ENCODE measurements around the gene MLC1. TPM values are rescaled to one million over a fixed set of nuclear protein-coding genes. Genes with fewer than 3 reads are reported as not detected.

The MLC1 gene
- total and polyA plus RNA-seq, 4 donors = 0.13 to 9.4 (median 0.33) TPM; not detected in 1

GRCh38 chr22:50118557-50119168, 33.4 kb upstream of the MLC1 start:
- Histone ChIP-seq H3K9me3 (ENCODE audit: control insufficient read depth in 4 of 4, low read length in 3 of 4) (peaks cover 0 to 4% (median 0%) of the 10 kb centered on the region in 4 donors), H3K27me3 (ENCODE audit: control insufficient read depth in 4 of 4, insufficient read depth in 4 of 4, low read length in 3 of 4) (no peaks in the 10 kb centered on the region), H3K36me3 (ENCODE audit: control insufficient read depth in 4 of 4, insufficient read depth in 3 of 4, low read depth in 1 of 4, low read length in 3 of 4) (no peaks in the 10 kb centered on the region), H3K4me1 (ENCODE audit: control insufficient read depth in 4 of 4, insufficient read depth in 4 of 4, low read length in 3 of 4) (peaks cover 7 to 24% (median 16%) of the 10 kb centered on the region in 4 donors), H3K9ac (ENCODE audit: low read depth in 1 of 2, low read length in 2 of 2) (peak overlapping the region in 1 of 2 donors; percentile 36), H3K4me3 (ENCODE audit: low read depth in 1 of 3, low read length in 3 of 3) (no peak overlapping the region), H3K27ac (ENCODE audit: low read depth in 1 of 2, low read length in 2 of 2) (no peak overlapping the region)
- TF ChIP-seq TAF1 (conservative IDR thresholded peaks at IDR 0.05) = no peak
- no peak for TF ChIP-seq MAX (IDR thresholded peaks at IDR 0.05)
- TF ChIP-seq FOXA1 (IDR thresholded peaks at IDR 0.05) = no peak
- no peak for TF ChIP-seq RXRA (IDR thresholded peaks at IDR 0.05)
- no peak for TF ChIP-seq FOXA2 (IDR thresholded peaks at IDR 0.05)
- TF ChIP-seq, protein P1, sequence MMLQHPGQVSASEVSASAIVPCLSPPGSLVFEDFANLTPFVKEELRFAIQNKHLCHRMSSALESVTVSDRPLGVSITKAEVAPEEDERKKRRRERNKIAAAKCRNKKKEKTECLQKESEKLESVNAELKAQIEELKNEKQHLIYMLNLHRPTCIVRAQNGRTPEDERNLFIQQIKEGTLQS (IDR thresholded peaks at IDR 0.05) = no peak
- no peak for TF ChIP-seq JUND (IDR thresholded peaks at IDR 0.05)
- TF ChIP-seq, protein P2, sequence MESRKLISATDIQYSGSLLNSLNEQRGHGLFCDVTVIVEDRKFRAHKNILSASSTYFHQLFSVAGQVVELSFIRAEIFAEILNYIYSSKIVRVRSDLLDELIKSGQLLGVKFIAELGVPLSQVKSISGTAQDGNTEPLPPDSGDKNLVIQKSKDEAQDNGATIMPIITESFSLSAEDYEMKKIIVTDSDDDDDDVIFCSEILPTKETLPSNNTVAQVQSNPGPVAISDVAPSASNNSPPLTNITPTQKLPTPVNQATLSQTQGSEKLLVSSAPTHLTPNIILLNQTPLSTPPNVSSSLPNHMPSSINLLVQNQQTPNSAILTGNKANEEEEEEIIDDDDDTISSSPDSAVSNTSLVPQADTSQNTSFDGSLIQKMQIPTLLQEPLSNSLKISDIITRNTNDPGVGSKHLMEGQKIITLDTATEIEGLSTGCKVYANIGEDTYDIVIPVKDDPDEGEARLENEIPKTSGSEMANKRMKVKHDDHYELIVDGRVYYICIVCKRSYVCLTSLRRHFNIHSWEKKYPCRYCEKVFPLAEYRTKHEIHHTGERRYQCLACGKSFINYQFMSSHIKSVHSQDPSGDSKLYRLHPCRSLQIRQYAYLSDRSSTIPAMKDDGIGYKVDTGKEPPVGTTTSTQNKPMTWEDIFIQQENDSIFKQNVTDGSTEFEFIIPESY (IDR thresholded peaks at IDR 0.05) = no peak
- TF ChIP-seq SP1 (IDR thresholded peaks at IDR 0.05) = no peak
- TF ChIP-seq YY1 (IDR thresholded peaks at IDR 0.05) = no peak
- no peak for TF ChIP-seq GABPA (IDR thresholded peaks at IDR 0.05 in 1 of 2, conservative IDR thresholded peaks at IDR 0.05 in 1 of 2)
- TF ChIP-seq, protein P3, sequence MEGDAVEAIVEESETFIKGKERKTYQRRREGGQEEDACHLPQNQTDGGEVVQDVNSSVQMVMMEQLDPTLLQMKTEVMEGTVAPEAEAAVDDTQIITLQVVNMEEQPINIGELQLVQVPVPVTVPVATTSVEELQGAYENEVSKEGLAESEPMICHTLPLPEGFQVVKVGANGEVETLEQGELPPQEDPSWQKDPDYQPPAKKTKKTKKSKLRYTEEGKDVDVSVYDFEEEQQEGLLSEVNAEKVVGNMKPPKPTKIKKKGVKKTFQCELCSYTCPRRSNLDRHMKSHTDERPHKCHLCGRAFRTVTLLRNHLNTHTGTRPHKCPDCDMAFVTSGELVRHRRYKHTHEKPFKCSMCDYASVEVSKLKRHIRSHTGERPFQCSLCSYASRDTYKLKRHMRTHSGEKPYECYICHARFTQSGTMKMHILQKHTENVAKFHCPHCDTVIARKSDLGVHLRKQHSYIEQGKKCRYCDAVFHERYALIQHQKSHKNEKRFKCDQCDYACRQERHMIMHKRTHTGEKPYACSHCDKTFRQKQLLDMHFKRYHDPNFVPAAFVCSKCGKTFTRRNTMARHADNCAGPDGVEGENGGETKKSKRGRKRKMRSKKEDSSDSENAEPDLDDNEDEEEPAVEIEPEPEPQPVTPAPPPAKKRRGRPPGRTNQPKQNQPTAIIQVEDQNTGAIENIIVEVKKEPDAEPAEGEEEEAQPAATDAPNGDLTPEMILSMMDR (IDR thresholded peaks at IDR 0.05; ENCODE audit: low read depth, low read length, missing input control) = no peak
- no peak for TF ChIP-seq RAD21 (IDR thresholded peaks at IDR 0.05)
- TF ChIP-seq, protein P4, sequence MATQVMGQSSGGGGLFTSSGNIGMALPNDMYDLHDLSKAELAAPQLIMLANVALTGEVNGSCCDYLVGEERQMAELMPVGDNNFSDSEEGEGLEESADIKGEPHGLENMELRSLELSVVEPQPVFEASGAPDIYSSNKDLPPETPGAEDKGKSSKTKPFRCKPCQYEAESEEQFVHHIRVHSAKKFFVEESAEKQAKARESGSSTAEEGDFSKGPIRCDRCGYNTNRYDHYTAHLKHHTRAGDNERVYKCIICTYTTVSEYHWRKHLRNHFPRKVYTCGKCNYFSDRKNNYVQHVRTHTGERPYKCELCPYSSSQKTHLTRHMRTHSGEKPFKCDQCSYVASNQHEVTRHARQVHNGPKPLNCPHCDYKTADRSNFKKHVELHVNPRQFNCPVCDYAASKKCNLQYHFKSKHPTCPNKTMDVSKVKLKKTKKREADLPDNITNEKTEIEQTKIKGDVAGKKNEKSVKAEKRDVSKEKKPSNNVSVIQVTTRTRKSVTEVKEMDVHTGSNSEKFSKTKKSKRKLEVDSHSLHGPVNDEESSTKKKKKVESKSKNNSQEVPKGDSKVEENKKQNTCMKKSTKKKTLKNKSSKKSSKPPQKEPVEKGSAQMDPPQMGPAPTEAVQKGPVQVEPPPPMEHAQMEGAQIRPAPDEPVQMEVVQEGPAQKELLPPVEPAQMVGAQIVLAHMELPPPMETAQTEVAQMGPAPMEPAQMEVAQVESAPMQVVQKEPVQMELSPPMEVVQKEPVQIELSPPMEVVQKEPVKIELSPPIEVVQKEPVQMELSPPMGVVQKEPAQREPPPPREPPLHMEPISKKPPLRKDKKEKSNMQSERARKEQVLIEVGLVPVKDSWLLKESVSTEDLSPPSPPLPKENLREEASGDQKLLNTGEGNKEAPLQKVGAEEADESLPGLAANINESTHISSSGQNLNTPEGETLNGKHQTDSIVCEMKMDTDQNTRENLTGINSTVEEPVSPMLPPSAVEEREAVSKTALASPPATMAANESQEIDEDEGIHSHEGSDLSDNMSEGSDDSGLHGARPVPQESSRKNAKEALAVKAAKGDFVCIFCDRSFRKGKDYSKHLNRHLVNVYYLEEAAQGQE (IDR thresholded peaks at IDR 0.05) = no peak
- TF ChIP-seq HNF4G (IDR thresholded peaks at IDR 0.05) = no peak
- TF ChIP-seq HNF4A (conservative IDR thresholded peaks at IDR 0.05) = no peak
- TF ChIP-seq NR2F2 (IDR thresholded peaks at IDR 0.05) = no peak
- no peak for TF ChIP-seq EGR1 (IDR thresholded peaks at IDR 0.05; ENCODE audit: low read depth in 2 of 2)
- 49% methylated on average over 10 of the region's 10 CpGs for WGBS
- no peak for DNase-seq (ENCODE audit: low spot score)
